Activated CD4-positive, alpha-beta T cell treated with anti-CD3 and anti-CD28 coated beads, Interleukin-2, amount 50 U/mL, for 4 hours (primary cell): Measurements from ENCODE around the gene POU6F2.

Experiments used
- DNase-seq, 2 experiments: peaks; one replicate each; pipeline ENCODE4 v3.0.0-alpha.2; 2020

The POU6F2 gene

DNA sequence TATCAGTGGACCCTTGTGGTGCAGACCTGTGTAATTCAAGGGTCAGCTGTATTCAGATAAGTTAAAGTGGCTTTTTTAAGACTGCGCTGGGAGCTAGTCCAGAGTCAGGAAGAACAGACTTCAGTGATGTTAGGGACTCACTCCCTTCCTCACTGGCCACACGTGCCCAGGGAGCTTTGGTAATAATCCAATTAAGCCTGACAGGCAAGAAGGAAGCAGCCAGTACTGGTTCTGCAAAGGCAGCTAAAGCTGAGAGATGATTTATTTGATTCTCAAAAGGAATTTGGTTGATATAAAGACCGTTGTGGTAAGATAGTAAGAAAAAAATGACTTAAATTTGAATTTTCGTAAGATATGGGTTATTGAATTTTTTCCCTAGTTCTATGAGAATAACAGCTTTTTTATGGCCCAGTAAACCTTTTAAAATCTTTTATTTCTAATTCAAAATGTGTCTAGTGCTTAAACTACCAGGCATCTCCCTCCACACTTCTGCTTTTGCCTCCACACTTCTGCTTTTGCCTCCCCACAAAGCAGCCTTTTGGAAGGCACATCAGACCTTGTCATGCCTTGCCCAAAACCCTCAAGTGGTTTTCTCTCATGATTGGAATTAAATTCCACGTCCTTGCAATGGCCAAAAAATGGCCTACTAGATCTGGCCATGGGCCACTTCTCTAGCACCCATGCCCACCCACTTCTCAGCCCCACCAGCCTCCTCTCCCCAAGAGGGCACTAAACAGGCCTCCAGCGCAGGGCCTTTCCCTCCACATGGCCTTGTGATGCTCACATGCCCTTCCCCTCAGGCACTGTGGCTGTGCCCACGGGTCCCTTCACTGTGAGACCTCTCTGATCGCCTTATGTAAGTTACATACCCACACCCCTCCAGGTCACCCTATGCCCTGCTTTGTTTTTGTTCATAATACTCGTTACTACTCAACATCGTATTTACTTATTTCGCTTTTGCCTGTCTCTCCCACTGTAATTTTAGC is 92.5 kb downstream of the POU6F2 start:
- DNase-seq, result no peak

DNA sequence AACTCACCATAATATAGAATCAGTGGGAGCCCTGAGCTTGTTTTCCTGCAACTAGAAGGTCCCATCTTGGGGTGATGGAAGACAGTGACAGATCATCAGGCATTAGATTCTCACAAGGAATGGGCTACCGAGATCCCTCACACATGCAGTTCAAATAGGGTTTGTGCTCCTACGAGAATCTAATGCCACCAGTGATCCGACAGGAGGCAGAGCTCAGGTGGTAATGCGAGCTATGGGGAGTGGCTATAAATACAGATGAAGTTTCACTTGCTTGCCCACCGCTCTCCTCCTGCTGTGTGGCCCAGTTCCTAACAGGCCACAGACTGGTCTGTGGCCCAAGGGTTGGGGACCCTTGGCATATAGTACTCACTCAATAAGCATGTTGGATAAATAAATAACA is 93.4 kb downstream of the POU6F2 start:
- DNase-seq, result no peak

GRCh38 chr7:39073432-39073831 is 95.7 kb downstream of the POU6F2 start:
- DNase-seq, result no peak

DNA sequence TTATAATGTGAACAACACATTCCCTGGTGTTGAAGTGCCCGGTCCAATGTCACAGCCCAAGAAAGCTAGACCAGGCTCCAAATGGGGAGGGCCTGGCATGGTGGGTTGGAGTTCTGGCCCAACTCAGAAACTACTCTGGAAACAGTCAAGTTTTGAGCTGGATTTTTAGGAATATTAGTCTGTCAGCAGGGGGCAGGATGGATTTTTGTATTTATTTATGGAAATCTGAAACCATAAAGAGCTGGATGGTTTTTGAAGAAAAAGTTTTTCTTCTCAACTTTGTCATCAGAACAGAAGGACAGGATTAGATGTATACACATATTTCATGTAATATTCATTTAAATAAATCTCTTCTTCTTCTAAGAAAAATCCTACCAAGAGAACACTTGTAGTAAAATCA is 97.5 kb downstream of the POU6F2 start:
- DNase-seq, result no peak

DNA sequence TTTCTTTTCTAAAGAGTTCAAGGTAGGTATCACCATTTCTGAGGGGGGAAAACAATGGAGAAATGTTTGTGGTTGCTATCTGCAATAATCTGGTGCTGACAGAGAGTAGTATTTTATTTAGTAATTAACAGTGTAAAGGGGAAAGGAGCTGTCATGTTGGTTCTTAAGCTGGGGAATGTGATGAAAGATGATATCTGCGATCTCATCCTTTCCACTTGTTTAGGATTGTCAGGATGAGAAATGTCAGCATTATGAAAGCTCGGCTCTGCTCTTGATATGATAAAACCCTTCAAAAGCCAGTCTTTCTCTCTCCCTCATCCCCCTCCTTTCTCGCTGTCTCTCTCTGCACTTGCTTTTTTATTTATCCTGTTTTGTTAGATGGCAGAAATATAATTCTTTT is 106.1 kb downstream of the POU6F2 start:
- DNase-seq, result no peak

- no peak for DNase-seq
These were observed 106.6 kb downstream of the POU6F2 start for GRCh38 chr7:39084349-39084748.

GRCh38 chr7:39085189-39085588 is 107.5 kb downstream of the POU6F2 start:
- DNase-seq, result no peak

DNA sequence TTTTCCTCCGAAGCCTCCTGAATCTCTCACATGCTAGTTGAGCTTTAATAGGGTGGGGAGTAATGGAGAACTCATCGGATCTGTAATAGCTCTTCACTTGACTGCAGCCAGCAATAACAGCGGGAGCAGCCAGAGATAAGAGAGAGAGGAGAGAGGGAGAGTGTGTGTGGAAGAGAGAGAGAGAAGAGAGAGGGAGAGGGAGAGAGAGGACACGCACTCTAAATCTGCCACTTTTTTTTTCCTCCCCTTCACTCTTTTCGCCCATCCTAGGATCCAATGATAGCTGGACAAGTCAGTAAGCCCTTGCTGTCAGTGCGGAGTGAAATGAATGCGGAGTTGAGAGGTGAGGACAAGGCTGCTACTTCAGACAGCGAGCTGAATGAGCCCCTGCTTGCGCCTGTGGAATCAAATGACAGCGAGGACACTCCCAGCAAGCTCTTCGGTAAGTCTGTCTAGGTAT is 107.9 kb downstream of the POU6F2 start:
- no peak for DNase-seq

GRCh38 chr7:39086638-39087360 is 109.1 kb downstream of the POU6F2 start:
- DNase-seq, result no peak

DNA sequence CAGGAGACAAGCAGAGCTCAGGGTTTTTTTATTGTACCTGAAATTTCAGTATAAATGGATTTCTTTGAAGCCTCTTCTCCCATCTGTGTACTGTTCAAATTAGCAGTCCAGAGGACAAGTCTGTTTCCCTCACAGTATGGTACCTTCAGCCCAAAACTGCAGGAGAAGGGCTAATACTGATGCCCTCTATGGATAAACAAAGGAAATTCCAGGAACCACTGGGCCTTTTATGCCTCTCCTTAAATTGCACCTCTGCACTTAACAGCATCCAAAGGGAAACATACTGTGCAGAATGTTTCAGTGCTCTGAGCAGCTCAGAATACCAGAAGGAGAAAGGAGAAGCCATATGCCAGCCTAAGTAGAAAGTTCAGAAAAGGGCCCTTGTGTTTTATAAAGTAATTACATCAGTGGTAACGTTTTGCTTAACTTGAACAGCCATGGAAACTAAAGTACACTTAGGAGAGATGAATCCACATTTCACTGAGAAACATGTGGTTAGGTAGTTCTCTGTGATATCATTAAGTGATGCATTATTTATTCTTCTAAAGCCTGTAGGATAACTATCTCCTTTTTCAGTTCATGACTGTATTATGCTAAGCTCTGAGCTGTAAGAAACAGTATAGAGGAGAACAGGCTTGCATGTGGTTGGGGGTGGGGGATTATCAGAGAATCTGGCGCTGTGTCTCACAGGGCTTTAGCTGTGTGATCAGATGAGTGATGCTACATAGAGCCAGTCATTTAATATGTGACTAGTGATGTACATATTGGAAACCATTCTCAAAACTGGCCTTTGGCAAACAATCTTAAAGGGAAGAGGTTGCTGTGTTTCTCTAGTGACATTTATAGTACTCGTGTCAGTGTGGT is 111.3 kb downstream of the POU6F2 start:
- DNase-seq, result no peak

DNA sequence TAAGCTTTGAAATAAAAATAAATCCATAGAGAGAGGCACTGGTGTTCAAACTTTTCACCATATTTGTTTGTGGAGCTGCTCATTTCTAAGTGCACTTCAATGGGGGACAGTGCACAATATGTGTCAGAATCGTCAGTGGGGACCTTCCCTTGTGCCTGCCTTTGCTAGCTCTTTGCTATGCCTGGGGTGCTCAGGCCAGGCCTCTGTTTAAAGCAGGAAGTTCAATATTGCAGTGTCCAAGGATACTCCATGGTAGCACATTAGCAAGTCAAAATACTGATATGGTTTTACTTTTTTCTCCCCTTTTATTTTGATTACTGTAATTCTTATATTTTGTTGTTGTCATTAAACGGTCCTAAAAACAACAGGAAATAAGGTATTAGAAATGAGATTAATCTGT is 113.4 kb downstream of the POU6F2 start:
- no peak for DNase-seq

- no peak for DNase-seq
These were observed 114.1 kb downstream of the POU6F2 start for GRCh38 chr7:39091774-39092173.

- DNase-seq, result no peak
These were observed 117.0 kb downstream of the POU6F2 start for GRCh38 chr7:39094731-39095130.

GRCh38 chr7:39095875-39096619 is 118.3 kb downstream of the POU6F2 start:
- no peak for DNase-seq

DNA sequence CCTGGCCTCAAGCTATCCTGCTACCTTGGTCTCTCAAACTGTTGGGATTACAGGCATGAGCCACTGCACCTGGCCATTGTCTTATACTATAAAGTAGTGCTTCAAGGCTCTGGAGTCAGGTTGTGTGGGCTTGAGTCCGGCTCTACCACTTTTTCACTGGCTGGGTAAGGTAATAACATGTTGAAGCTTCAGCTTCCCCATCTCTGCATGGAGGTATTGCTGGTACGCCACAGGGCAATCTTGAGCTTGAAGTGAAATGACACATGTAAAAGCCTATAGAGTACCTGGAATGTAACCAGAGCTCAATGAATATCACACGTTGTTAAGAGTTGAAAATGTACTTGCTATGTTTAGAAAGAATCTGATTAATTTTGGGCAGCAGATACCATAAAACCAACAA is 120.8 kb downstream of the POU6F2 start:
- no peak for DNase-seq

- DNase-seq, result no peak
These were observed 121.4 kb downstream of the POU6F2 start for GRCh38 chr7:39099146-39099545.

GRCh38 chr7:39100270-39100669 is 122.6 kb downstream of the POU6F2 start:
- no peak for DNase-seq

GRCh38 chr7:39102234-39102633 is 124.5 kb downstream of the POU6F2 start:
- DNase-seq, result no peak

- no peak for DNase-seq
These were observed 128.0 kb downstream of the POU6F2 start for GRCh38 chr7:39105720-39106119.

- no peak for DNase-seq
These were observed 148.1 kb downstream of the POU6F2 start for GRCh38 chr7:39125846-39126245.

- DNase-seq, result no peak
These were observed 149.3 kb downstream of the POU6F2 start for GRCh38 chr7:39127058-39127457.

- DNase-seq, result no peak
These were observed 150.7 kb downstream of the POU6F2 start for GRCh38 chr7:39128287-39128843.
